K562 (cell line): ENCODE measurements around the gene AGFG2. TPM values are rescaled to one million over a fixed set of nuclear protein-coding genes. Genes with fewer than 3 reads are reported as not detected.

Experiments used
- ATAC-seq: fragments of 200-7000 bp; cut with Tn5 transposase; 3 replicates; pipeline ENCODE4 v1.9.1; 2020; ENCODE audit warnings: moderate library complexity
- BruUV-seq: library from RNA; stranded (reverse); fragments of 400-500 nt; replicated peaks from 2 replicates; lab custom pipeline; 2021; lab: Mats Ljungman, UMichigan
- CTCF ChIA-PET: fragments of 300-600 bp; formaldehyde crosslinking; extraction: SDS; loops from one replicate; lab custom pipeline; 2021; ENCODE audit warnings: low intra/inter-chr PET ratio; lab: Yijun Ruan, JAX
- POLR2A ChIA-PET: fragments of 300-600, 350-650 bp; sonication (Branson Sonifier 250); formaldehyde crosslinking; extraction: SDS; loops from one replicate; lab custom pipeline; 2021; ENCODE audit warnings: antibody characterized with exemption, inconsistent platforms; lab: Yijun Ruan, JAX
- DNase-seq, 4 experiments: peaks; one replicate each; pipeline versions ENCODE4 v3.0.0 to v3.0.0-alpha.2; 2011 to 2018; ENCODE audit warnings: low spot score in 3 of 4, mixed read lengths in 3 of 4; ENCODE audit errors: extremely low read depth in 1 of 4
- FAIRE-seq: peaks from 2 replicates; lab custom pipeline; 2011; peaks lifted over from hg19 to GRCh38; lab: Jason Lieb, UNC
- H2AFZ ChIP-seq: 2 replicates; pipeline ENCODE4 v1.6.0; 2011; ENCODE audit warnings: low read depth, low read length, control low read depth, inconsistent platforms
- H3K27ac ChIP-seq: fragments of 200-600 bp; 3 replicates; pipeline ENCODE4 v1.8.0; 2011; ENCODE audit warnings: low read depth, mild to moderate bottlenecking, control low read depth, inconsistent platforms, low read length, moderate library complexity, mixed read lengths; ENCODE audit errors: extremely low read depth
- H3K27me3 ChIP-seq, 2 experiments: fragments of 300-600 bp in 1 of 2; 2 replicates in 1 of 2; 3 replicates in 1 of 2; pipeline versions ENCODE4 v1.6.0 to v1.8.0; 2011; ENCODE audit warnings: inconsistent platforms in 2 of 2, low read length in 2 of 2, mild to moderate bottlenecking in 1 of 2, mixed read lengths in 1 of 2, moderate library complexity in 1 of 2; ENCODE audit not compliant: control insufficient read depth in 2 of 2, insufficient read depth in 2 of 2
- H3K36me3 ChIP-seq: fragments of 300-600 bp; 3 replicates; pipeline ENCODE4 v1.8.0; 2011; ENCODE audit warnings: mild to moderate bottlenecking, low read length, inconsistent platforms; ENCODE audit not compliant: control insufficient read depth, insufficient read depth
- H3K4me1 ChIP-seq, 2 experiments: fragments of 200-600 bp in 1 of 2; replicated peaks in 1 of 2; 2 replicates in 1 of 2; 3 replicates in 1 of 2; pipeline versions ENCODE4 v1.5.1 to v1.8.0; 2011; ENCODE audit warnings: inconsistent platforms in 2 of 2, low read length in 2 of 2, mild to moderate bottlenecking in 1 of 2, mixed read lengths in 1 of 2, moderate library complexity in 1 of 2; ENCODE audit not compliant: control insufficient read depth in 2 of 2, insufficient read depth in 2 of 2
- H3K4me2 ChIP-seq: 2 replicates; pipeline ENCODE4 v1.6.1; 2011; ENCODE audit warnings: low read length, control low read depth, inconsistent platforms, mixed read lengths; ENCODE audit not compliant: insufficient read depth
- H3K4me3 ChIP-seq: fragments of 200-600 bp; sonication (generic), shearing (Covaris generic); 2 replicates; pipeline ENCODE4 v1.5.1; 2016; ENCODE audit warnings: control low read depth, inconsistent platforms
- H3K79me2 ChIP-seq: fragments of 200-600 bp; 3 replicates; pipeline ENCODE4 v1.8.0; 2011; ENCODE audit warnings: low read length, inconsistent platforms; ENCODE audit not compliant: control insufficient read depth, insufficient read depth
- H3K9ac ChIP-seq, 2 experiments: 2 replicates each; pipeline versions ENCODE4 v1.6.0 to v1.6.1; 2011; ENCODE audit warnings: low read depth in 2 of 2, low read length in 2 of 2, control low read depth in 1 of 2, inconsistent platforms in 1 of 2, mild to moderate bottlenecking in 1 of 2, mixed read lengths in 1 of 2; ENCODE audit not compliant: insufficient read depth in 1 of 2
- H3K9me1 ChIP-seq: one replicate; pipeline ENCODE4 v1.6.0; 2011; ENCODE audit warnings: inconsistent platforms, mild to moderate bottlenecking, low read length, moderate library complexity; ENCODE audit not compliant: control insufficient read depth, insufficient read depth
- H3K9me3 ChIP-seq: replicated peaks from 2 replicates; pipeline ENCODE4 v1.5.1; 2011; ENCODE audit warnings: low read depth, low read length, inconsistent platforms; ENCODE audit not compliant: control insufficient read depth, insufficient read depth
- H4K20me1 ChIP-seq: replicated peaks from 2 replicates; pipeline ENCODE4 v1.6.1; 2011; ENCODE audit warnings: low read length, inconsistent platforms, mixed read lengths; ENCODE audit not compliant: control insufficient read depth, insufficient read depth
- CBX1 ChIP-seq: sonication (generic); IDR thresholded peaks from 2 replicates; pipeline ENCODE4 v1.6.1; 2016; ENCODE audit warnings: antibody characterized with exemption, low read depth, mild to moderate bottlenecking
- CTBP1 ChIP-seq: fragments of 450-650 bp; IDR thresholded peaks from 2 replicates; pipeline ENCODE4 v1.6.1; 2016; ENCODE audit warnings: borderline replicate concordance
- DACH1 ChIP-seq: fragments of 450-650 bp; IDR thresholded peaks from 2 replicates; pipeline ENCODE4 v1.6.1; 2018; ENCODE audit not compliant: partially characterized antibody
- EZH2 ChIP-seq: IDR thresholded peaks from 2 replicates; pipeline ENCODE4 v1.6.1; 2012; ENCODE audit warnings: low read depth, mild to moderate bottlenecking, inconsistent platforms, low read length, borderline replicate concordance
- HIVEP1 ChIP-seq: fragments of 250-450 bp; sonication (Bioruptor Pico); IDR thresholded peaks from 2 replicates; pipeline ENCODE4 v1.4.0; 2020; ENCODE audit warnings: mild to moderate bottlenecking
- RAD21 ChIP-seq, 2 experiments: fragments of 250-450 bp in 1 of 2; fragments of 450-650 bp in 1 of 2; sonication (Bioruptor Pico) in 1 of 2; formaldehyde crosslinking in 1 of 2; IDR thresholded peaks in 1 of 2; conservative IDR thresholded peaks in 1 of 2; 2 replicates each; pipeline versions ENCODE4 v1.4.0 to v1.8.0; 2020 to 2022; ENCODE audit warnings: mild to moderate bottlenecking in 2 of 2, moderate library complexity in 1 of 2
- SMARCA4 ChIP-seq: fragments of 450-650 bp; IDR thresholded peaks from 2 replicates; pipeline ENCODE4 v1.6.1; 2016
- TAF15 ChIP-seq: fragments of 200-400 bp; formaldehyde crosslinking; IDR thresholded peaks from 2 replicates; pipeline ENCODE4 v1.6.1; 2017; ENCODE audit warnings: mild to moderate bottlenecking, low read depth, low read length, moderate library complexity
- ZBTB7A ChIP-seq: IDR thresholded peaks from 2 replicates; pipeline ENCODE4 v1.6.1; 2011; ENCODE audit warnings: low read depth, mild to moderate bottlenecking, low read length, moderate library complexity, borderline replicate concordance; ENCODE audit not compliant: control insufficient read depth
- WGBS: fragments of 100-300 bp; shearing (Covaris generic); methylation state at CpG from one replicate; pipeline ENCODE4 v1.1.6; 2016; ENCODE audit warnings: low coverage, mixed read lengths; ENCODE audit not compliant: insufficient coverage; ENCODE audit errors: missing lambda C conversion rate; 5-methylcytosine and 5-hydroxymethylcytosine counted together
- in situ Hi-C: fragments of 300-500 bp; cut with MboI; formaldehyde crosslinking; loops from 4 replicates; pipeline ENCODE4 v1.15.0; 2018; ENCODE audit warnings: inconsistent platforms, mixed read lengths
- intact Hi-C: fragments of 100-400 bp; cut with micrococcal nuclease; formaldehyde crosslinking; loops from 2 replicates; pipeline ENCODE4 v1.14.2; 2022
- polyA plus RNA-seq, 8 experiments: library from polyadenylated mRNA; depleted of rRNA in 4 of 8; stranded (reverse) in 5 of 8; unstranded in 3 of 8; fragments of >200 nt; fragmentation: Nextera tagmentation in 2 of 8; fragmentation: Illumina TruSeq in 1 of 8; extraction: Ambion mirVana in 2 of 8; extraction: Trizol in 1 of 8; gene quantifications; 2 replicates each; pipeline versions ENCODE4 v1.2.1 to v1.2.3, GENCODE V29; 2011 to 2014; ENCODE audit warnings: inconsistent platforms in 1 of 8, missing spikeins in 1 of 8
- total RNA-seq, 7 experiments: library from RNA; depleted of rRNA in 6 of 7; stranded (reverse); fragments of >200 nt in 6 of 7; fragmentation: Illumina TruSeq in 2 of 7; extraction: Trizol in 2 of 7; gene quantifications; 2 replicates each; pipeline versions ENCODE4 v1.2.1 to v1.2.3, GENCODE V29; 2011 to 2021; ENCODE audit warnings: low replicate concordance in 1 of 7

Gene AGFG2
- total and polyA plus RNA-seq, 9 of the 15 experiments (the other 6 are each of a cell fraction or from before 2014, with no cell fraction given) = 0.31 to 23.1 (median 6.5) TPM

DNA sequence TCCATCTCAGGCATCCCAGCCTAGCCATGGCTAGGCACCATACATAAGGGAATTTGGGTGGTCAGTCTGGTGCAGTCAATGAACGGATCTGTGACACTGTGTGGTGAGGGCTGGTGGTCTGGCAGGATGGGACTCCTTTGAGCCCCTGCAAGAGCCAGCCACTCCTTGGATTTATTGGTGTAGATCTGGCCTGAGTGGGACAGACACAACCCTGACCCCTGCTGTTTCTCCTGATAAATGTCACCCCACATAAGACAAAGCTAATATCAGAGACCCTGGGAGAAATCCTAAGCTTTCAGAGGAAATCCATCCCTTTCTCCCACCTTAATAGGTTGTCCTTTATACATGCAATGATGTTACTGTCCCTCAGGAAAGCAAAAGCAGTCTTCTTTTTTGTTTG, 49.4 kb downstream of the AGFG2 start (continued):
- TF ChIP-seq SMARCA4 (no peak), CTBP1 (no peak), CBX1 (no peak), TAF15 (no peak), DACH1 (no peak), RAD21 (CRISPR knock-in tag; conservative IDR thresholded peaks at IDR 0.05 in 1 of 2, IDR thresholded peaks at IDR 0.05 in 1 of 2) (peak; percentile 49 to 63), EZH2 (no peak)

DNA sequence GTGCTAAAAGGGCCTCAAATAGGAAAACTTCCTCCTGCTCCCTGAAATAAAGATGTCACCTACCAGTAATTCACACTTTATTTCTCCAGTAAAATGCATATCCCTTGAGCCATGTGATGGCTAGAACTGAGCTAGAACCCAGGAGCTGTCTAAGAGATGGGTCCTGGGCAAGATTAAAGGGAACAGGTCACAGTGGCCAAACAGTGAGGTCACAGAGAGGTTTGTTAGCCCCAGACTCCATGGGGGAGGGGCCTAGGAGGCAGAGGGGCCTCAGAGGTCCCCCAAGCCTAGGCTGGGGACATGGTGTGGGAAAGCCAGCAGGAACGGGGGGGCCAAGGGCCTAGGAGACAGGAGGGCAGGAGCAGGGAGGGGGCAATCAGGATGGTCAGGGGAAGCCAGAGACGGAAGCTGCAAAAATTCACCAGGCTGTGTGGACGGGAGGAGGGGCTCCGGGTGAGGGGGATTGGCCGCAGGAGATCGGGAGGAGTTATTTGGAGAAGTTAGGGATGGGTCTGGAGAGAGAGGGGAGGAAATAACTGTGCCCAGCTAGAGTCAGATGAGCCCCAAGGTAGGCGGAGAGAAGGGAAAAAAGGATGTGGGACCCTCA, 50.4 kb downstream of the AGFG2 start:
- H3K27ac ChIP-seq = no peak overlapping the region
- no TSS peak for BruUV-seq
- peaks cover 15% of the 10 kb centered on the region for H3K79me2 ChIP-seq
- intact Hi-C loops (no loop called here), in situ Hi-C loops (no loop called here)
- no peak overlapping the region for H3K4me3 ChIP-seq
- no peak overlapping the region for H3K4me2 ChIP-seq
- ATAC-seq = no peak
- H2AFZ ChIP-seq = no peak overlapping the region
- peaks cover 11% of the 10 kb centered on the region for H4K20me1 ChIP-seq
- peaks cover 7 to 40% of the 10 kb centered on the region in 2 experiments; a peak in 4 of 5 replicates for H3K4me1 ChIP-seq
- peak overlapping the region in 1 of 2 experiments; percentile 15; a peak in 1 of 4 replicates for H3K9ac ChIP-seq
- 0 out of 2 replicates have a peak, but pooled peaks have one; percentile 27 for TF ChIP-seq ZBTB7A
- no peak for TF ChIP-seq HIVEP1
- FAIRE-seq = no peak
- no peak for DNase-seq
- ChIA-PET POLR2A (interaction anchor here (0.7 to 1.2 kb wide), 4 partner anchors 14 to 40 kb away, joined by 3 to 5 read pairs (median 4); partner anchors contain the start of gene MOSPD3), CTCF (no interaction called here)
- no peaks in the 10 kb centered on the region for H3K27me3 ChIP-seq
- 84% methylated on average over 7 of the region's 7 CpGs for WGBS
- peaks cover 7% of the 10 kb centered on the region for H3K9me1 ChIP-seq
- peaks cover 2% of the 10 kb centered on the region; the same call in 1 of the 3 replicates for H3K36me3 ChIP-seq
- H3K9me3 ChIP-seq = no peaks in the 10 kb centered on the region
